ENCODE measurements around the gene DNAAF8. TPM values are rescaled to one million over a fixed set of nuclear protein-coding genes. Genes with fewer than 3 reads are reported as not detected.

DNAAF8 gene
- total and polyA plus RNA-seq, 2 of the 4 experiments (the other 2 are of a cell fraction) = 0.54 to 1.7 TPM

DNA sequence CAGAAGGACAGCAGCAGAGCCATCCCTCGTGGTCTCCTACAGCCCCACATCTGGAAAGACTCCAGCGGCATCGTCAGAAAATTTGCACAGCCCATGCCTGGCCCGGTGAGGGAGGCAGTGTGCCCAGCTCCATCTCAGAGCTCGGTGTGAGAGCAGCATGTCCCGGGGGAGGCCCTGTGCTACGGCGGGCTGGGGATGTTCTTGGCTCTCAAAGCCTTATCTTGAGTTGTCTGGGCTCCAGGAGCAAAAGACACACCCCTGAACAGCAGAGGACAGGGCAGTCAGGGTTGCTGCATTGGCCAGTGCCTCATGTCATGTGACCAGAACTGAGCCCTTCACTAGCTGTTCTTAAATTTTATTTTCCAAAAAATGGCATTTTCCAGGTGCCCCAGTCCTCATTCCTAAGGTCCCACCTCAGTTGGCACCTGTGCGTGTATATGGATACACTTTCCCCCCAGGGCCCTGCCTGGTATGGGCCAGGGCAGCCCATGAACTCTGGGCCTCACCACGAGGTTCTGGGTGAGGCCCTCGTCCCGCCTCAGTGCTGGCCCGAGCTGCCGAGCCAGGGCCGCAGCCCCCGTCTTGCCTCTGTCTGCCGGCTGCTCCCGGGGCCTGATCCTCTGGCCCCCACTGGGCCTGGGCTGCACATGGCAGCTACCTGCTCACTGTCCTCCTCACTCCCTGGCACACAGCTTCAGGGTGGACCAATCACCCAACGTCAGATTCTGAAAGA, 38.0 kb upstream of the DNAAF8 start:
- peaks cover 7% of the 10 kb centered on the region for H3K4me1 ChIP-seq (ENCODE audit: control insufficient read depth, insufficient read depth, low read length)
- dilution Hi-C loops (cut with HindIII; ENCODE audit: low sequenced_read_pairs, unreplicated experiment) (no loop called here), intact Hi-C loops (cut with micrococcal nuclease) (no loop called here), in situ Hi-C loops (cut with MboI; ENCODE audit: low sequenced_read_pairs) (no loop called here)
- peaks cover 0 to 26% of the 10 kb centered on the region in 2 experiments; a peak in 3 of 4 replicates for H3K79me1 ChIP-seq (ENCODE audit: low read depth in 1 of 2, low read length in 2 of 2)
- H3K14ac ChIP-seq (replicated peaks; ENCODE audit: low read depth, low read length) = no peak overlapping the region
- peak overlapping the region; percentile 43 for H2AK9ac ChIP-seq (replicated peaks; ENCODE audit: low read depth, low read length, poor library complexity)
- H2AK5ac ChIP-seq (ENCODE audit: low read depth, low read length) = no peak overlapping the region
- H4K8ac ChIP-seq (ENCODE audit: low read depth in 2 of 2, low read length in 2 of 2) = no peak overlapping the region
- TF ChIP-seq FOS (IDR thresholded peaks at IDR 0.05; ENCODE audit: low read depth, low read length) = no peak
- no peak for TF ChIP-seq RAD21 (IDR thresholded peaks at IDR 0.05; ENCODE audit: low read length)
- no peak for TF ChIP-seq MXI1 (IDR thresholded peaks at IDR 0.05; ENCODE audit: borderline replicate concordance, low read depth, low read length)
- TF ChIP-seq, protein P1, sequence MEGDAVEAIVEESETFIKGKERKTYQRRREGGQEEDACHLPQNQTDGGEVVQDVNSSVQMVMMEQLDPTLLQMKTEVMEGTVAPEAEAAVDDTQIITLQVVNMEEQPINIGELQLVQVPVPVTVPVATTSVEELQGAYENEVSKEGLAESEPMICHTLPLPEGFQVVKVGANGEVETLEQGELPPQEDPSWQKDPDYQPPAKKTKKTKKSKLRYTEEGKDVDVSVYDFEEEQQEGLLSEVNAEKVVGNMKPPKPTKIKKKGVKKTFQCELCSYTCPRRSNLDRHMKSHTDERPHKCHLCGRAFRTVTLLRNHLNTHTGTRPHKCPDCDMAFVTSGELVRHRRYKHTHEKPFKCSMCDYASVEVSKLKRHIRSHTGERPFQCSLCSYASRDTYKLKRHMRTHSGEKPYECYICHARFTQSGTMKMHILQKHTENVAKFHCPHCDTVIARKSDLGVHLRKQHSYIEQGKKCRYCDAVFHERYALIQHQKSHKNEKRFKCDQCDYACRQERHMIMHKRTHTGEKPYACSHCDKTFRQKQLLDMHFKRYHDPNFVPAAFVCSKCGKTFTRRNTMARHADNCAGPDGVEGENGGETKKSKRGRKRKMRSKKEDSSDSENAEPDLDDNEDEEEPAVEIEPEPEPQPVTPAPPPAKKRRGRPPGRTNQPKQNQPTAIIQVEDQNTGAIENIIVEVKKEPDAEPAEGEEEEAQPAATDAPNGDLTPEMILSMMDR (conservative IDR thresholded peaks at IDR 0.05; ENCODE audit: low read depth, low read length) = no peak
- TF ChIP-seq RCOR1 (IDR thresholded peaks at IDR 0.05; ENCODE audit: insufficient replicate concordance, low read length) = no peak
- TF ChIP-seq CHD1 (IDR thresholded peaks at IDR 0.05; ENCODE audit: low read depth, low read length) = no peak
- no peak for TF ChIP-seq MAZ (IDR thresholded peaks at IDR 0.05; ENCODE audit: borderline replicate concordance, low read depth, low read length)
- TF ChIP-seq NFE2L2 (IDR thresholded peaks at IDR 0.05; ENCODE audit: low read depth, low read length) = no peak
- no peak for TF ChIP-seq BHLHE40 (IDR thresholded peaks at IDR 0.05; ENCODE audit: low read depth, low read length)
- TF ChIP-seq RFX5 (IDR thresholded peaks at IDR 0.05; ENCODE audit: low read depth, low read length) = no peak
- no peak for TF ChIP-seq MAFK (IDR thresholded peaks at IDR 0.05; ENCODE audit: low read depth, low read length)
- TF ChIP-seq CEBPB (IDR thresholded peaks at IDR 0.05; ENCODE audit: low read depth, low read length) = no peak
- TF ChIP-seq, protein P2, sequence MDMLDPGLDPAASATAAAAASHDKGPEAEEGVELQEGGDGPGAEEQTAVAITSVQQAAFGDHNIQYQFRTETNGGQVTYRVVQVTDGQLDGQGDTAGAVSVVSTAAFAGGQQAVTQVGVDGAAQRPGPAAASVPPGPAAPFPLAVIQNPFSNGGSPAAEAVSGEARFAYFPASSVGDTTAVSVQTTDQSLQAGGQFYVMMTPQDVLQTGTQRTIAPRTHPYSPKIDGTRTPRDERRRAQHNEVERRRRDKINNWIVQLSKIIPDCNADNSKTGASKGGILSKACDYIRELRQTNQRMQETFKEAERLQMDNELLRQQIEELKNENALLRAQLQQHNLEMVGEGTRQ (IDR thresholded peaks at IDR 0.05; ENCODE audit: low read depth, low read length) = no peak
- no peak for TF ChIP-seq SMC3 (IDR thresholded peaks at IDR 0.05; ENCODE audit: low read depth, low read length)
- TF ChIP-seq, protein P3, sequence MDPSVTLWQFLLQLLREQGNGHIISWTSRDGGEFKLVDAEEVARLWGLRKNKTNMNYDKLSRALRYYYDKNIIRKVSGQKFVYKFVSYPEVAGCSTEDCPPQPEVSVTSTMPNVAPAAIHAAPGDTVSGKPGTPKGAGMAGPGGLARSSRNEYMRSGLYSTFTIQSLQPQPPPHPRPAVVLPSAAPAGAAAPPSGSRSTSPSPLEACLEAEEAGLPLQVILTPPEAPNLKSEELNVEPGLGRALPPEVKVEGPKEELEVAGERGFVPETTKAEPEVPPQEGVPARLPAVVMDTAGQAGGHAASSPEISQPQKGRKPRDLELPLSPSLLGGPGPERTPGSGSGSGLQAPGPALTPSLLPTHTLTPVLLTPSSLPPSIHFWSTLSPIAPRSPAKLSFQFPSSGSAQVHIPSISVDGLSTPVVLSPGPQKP (IDR thresholded peaks at IDR 0.05; ENCODE audit: borderline replicate concordance, low read depth, low read length) = no peak
- no peak for TF ChIP-seq POLR2A (IDR thresholded peaks at IDR 0.05; ENCODE audit: low read depth, low read length)
- no TSS peak for BruUV-seq (replicated peaks)
- H3K4me3 ChIP-seq (ENCODE audit: insufficient read depth, low read depth, low read length) = no peak overlapping the region
- H3K27me3 ChIP-seq (ENCODE audit: control insufficient read depth, insufficient read depth, low read length) = no peaks in the 10 kb centered on the region
- 68% methylated on average over 11 of the region's 19 CpGs; no CpG with 5 or more reads in 1 of the 2 experiments for WGBS, 2 experiments (ENCODE audit: extremely low coverage in 2 of 2, insufficient read length in 1 of 2)
- no peak overlapping the region for H3K56ac ChIP-seq (ENCODE audit: extremely low read depth, insufficient read depth, low read length)
- H3K36me3 ChIP-seq (ENCODE audit: control insufficient read depth, insufficient read depth, low read length) = peaks cover 55% of the 10 kb centered on the region
- H3K9me3 ChIP-seq (ENCODE audit: control insufficient read depth, insufficient read depth, low read length) = no peaks in the 10 kb centered on the region
- H4K5ac ChIP-seq (ENCODE audit: low read depth, low read length) = no peak overlapping the region
- H4K20me1 ChIP-seq (ENCODE audit: insufficient read depth, low read length) = peaks cover 20% of the 10 kb centered on the region
- ChIA-PET CTCF (interaction anchor here (1.4 kb wide), 1 partner anchor 10 kb away, joined by 3 read pairs; no protein-coding TSS in a partner anchor), POLR2A (ENCODE audit: unreplicated experiment) (no interaction called here)
- no peak overlapping the region for H3K4me2 ChIP-seq (ENCODE audit: low read depth, low read length)
- no peak overlapping the region for H3K27ac ChIP-seq (ENCODE audit: insufficient read depth, low read length)
- no peak overlapping the region for H2BK20ac ChIP-seq (ENCODE audit: low read depth, low read length)
- no peak overlapping the region for H2BK120ac ChIP-seq (ENCODE audit: low read depth, low read length)
- no peak overlapping the region for H3K4ac ChIP-seq (ENCODE audit: low read depth, low read length)
- no peak overlapping the region for H3K18ac ChIP-seq (ENCODE audit: low read depth, low read length)
- no peak for DNase-seq
- no peak overlapping the region for H3K9ac ChIP-seq (ENCODE audit: low read depth, low read length)
- no peak overlapping the region for H2AFZ ChIP-seq (replicated peaks; ENCODE audit: low read length, poor library complexity)
- H4K91ac ChIP-seq (ENCODE audit: insufficient read depth, low read depth, low read length) = no peak overlapping the region
- no peak overlapping the region for H3K23ac ChIP-seq (ENCODE audit: low read depth, low read length)
- H2BK5ac ChIP-seq (ENCODE audit: low read depth, low read length, poor library complexity, severe bottlenecking) = no peak overlapping the region
- peaks cover 8% of the 10 kb centered on the region; the same call in 1 of the 2 replicates for H3K9me1 ChIP-seq (ENCODE audit: insufficient read depth, low read length)
- H2BK15ac ChIP-seq (ENCODE audit: low read depth, low read length) = no peak overlapping the region
- no peak for ATAC-seq (ENCODE audit: low read depth)

Measured in IMR-90 (cell line).